OCI-LY3 (cell line): Measurements from ENCODE around the gene CIB1.

Experiments
- EZH2phosphoT487 ChIP-seq: fragments of 200-600 bp; shearing (Covaris generic); IDR thresholded peaks from 2 replicates; pipeline ENCODE4 v1.6.1; 2018; ENCODE audit warnings: antibody characterized with exemption, mixed run types, low read depth
- TF ChIP-seq, protein P1 (sequence below): fragments of 200-600, 300-600 bp; sonication (generic); IDR thresholded peaks from 2 replicates; pipeline ENCODE4 v1.5.1; 2014; ENCODE audit warnings: antibody characterized with exemption, low read length, low read depth

DNA sequence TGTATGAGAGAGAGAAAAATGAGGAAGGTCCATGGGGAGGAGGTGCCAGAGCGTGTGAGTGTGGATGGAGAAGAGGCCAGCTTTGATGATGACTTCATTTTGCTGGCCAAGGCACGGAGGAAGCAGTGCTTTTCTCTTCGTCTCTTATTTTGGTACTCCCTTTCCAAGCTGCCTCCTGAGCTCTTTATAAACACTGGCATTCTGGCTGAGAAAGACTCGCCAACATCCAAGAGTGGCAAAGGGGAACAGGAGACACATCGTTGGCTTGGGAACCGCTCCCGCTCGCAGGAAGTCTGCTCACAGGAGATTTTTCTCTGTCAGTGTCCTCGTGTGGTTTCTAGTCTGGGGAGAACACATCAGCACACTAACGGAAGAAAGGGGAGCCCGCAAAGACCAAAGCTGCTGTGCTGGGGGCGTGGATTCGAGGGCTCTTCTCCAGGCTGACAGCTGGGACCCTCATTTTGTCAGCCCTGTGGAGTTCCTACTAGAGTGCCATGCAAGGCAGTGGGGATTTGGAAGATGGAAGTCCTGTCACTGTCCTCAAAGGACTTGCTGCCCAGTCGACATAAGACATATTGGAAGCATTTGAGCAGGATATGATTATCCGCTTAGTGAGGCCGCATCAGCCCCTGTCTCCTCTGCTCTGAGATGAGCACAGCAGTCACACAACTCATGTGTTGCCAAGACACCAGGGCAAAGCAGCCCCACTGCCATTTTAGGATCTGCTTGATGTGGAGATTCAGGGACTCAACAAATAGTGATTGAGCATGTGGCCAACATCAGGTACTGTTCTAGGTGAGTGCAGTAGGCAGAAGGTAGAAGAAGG lies 40.6 kb downstream of the CIB1 start:
- TF ChIP-seq, protein P1, sequence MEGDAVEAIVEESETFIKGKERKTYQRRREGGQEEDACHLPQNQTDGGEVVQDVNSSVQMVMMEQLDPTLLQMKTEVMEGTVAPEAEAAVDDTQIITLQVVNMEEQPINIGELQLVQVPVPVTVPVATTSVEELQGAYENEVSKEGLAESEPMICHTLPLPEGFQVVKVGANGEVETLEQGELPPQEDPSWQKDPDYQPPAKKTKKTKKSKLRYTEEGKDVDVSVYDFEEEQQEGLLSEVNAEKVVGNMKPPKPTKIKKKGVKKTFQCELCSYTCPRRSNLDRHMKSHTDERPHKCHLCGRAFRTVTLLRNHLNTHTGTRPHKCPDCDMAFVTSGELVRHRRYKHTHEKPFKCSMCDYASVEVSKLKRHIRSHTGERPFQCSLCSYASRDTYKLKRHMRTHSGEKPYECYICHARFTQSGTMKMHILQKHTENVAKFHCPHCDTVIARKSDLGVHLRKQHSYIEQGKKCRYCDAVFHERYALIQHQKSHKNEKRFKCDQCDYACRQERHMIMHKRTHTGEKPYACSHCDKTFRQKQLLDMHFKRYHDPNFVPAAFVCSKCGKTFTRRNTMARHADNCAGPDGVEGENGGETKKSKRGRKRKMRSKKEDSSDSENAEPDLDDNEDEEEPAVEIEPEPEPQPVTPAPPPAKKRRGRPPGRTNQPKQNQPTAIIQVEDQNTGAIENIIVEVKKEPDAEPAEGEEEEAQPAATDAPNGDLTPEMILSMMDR = no peak
- TF ChIP-seq EZH2phosphoT487 = no peak
